T-helper 9 cell (primary cell): Measurements from ENCODE around the gene SMARCA4.

Experiments used
- DNase-seq: peaks from one replicate; pipeline ENCODE4 v3.0.0-alpha.2; 2020

The SMARCA4 gene

DNA sequence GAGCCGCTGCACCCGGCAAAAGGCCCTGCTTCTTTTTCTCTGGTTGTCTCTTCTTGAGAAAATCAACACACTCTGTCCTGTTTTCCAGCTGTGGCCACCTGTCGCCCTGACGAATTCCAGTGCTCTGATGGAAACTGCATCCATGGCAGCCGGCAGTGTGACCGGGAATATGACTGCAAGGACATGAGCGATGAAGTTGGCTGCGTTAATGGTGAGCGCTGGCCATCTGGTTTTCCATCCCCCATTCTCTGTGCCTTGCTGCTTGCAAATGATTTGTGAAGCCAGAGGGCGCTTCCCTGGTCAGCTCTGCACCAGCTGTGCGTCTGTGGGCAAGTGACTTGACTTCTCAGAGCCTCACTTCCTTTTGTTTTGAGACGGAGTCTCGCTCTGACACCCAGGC, 145.6 kb downstream of the SMARCA4 start:
- DNase-seq, result no peak

DNA sequence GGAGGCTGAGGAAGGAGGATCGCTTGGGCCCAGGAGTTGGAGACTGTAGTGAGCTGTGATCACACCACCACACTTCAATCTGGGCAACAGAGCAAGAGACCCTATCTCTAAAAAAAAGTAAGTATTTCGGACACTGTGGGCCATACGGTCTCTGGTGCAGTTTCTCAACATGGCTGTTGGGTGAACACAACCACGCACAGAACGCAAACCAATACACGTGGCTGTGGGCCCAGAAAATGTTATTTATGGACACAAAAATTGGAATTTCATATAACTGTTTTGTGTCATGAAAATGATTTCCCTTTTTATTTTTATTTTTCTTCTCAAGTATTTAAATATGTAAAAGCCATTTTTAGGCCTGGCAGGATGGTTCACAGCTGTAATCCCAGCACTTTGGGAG, 147.9 kb downstream of the SMARCA4 start:
- DNase-seq, result no peak

DNA sequence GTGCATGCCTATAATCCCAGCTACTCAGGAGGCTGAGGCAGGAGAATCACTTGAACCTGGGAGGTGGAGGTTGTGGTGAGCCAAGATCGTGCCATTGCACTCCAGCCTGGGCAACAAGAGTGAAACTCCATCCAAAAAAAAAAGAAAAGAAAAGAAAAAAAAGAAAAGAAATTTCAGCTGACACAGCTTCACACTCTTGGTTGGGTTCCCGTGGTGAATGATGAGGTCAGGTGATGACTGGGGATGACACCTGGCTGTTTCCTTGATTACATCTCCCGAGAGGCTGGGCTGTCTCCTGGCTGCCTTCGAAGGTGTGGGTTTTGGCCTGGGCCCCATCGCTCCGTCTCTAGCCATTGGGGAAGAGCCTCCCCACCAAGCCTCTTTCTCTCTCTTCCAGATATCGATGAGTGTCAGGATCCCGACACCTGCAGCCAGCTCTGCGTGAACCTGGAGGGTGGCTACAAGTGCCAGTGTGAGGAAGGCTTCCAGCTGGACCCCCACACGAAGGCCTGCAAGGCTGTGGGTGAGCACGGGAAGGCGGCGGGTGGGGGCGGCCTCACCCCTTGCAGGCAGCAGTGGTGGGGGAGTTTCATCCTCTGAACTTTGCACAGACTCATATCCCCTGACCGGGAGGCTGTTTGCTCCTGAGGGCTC, 150.4 kb downstream of the SMARCA4 start:
- no peak for DNase-seq

DNA sequence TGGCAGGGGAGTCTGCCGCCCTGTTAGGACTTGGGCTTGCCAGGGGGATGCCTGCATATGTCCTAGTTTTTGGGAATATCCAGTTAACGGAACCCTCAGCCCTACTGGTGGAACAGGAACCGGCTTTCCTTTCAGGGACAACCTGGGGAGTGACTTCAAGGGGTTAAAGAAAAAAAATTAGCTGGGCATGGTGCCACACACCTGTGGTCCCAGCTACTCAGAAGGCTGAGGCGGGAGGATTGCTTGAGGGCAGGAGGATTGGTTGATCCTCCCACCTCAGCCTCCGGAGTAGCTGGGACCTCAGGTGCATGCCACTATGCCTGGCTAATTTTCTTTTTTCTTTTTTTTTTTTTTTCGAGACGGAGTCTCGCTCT, 150.9 kb downstream of the SMARCA4 start:
- DNase-seq, result no peak
